Fibroblast of lung (primary cell): ENCODE data around the gene SGK1.

Experiments used
- EZH2 ChIP-seq: IDR thresholded peaks from 2 replicates; pipeline ENCODE4 v1.5.1; 2012; ENCODE audit warnings: low read length, control low read depth, mild to moderate bottlenecking; ENCODE audit errors: missing control alignments
- TF ChIP-seq, protein P1 (sequence below), 2 donors: IDR thresholded peaks in 1 of 2; conservative IDR thresholded peaks in 1 of 2; 1 replicate in 1 of 2; 2 replicates in 1 of 2; pipeline ENCODE4 v1.5.1; 2011 to 2012; ENCODE audit warnings: low read length in 2 of 2, control low read depth in 1 of 2, inconsistent platforms in 1 of 2, low read depth in 1 of 2, mild to moderate bottlenecking in 1 of 2

DNA sequence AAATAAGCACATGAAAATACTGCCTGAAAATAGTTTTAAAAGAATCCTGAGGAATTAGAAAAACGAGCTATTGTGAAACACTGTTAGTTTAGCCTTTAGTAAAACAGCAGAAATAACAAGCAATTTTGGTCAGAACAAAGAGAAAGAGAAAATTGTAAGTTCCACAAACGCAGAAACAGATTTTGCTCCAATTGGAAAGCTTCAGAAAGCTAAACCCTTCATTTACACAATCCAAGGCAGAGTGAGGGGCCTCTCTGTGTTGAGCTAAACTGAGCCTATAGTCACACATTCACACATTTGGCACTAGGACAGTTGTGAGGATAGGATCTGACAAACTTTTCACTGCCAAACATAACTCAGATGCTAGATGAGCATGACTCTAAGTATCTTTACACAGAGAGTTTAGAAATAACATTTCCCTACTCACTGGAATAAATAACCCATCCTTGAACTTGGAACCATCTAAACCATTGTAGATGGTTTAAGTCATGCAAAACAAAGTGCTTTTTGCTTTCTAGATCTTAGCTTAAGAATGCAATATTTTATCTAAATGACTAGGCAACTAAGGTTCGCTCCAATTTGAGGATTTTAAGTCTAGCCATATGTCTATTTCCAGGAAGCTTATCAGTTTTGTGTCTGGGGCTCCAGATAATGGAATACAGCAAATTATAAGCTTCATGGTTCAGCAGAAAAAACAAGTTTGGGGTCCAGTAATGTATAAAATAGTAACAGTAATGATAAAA, 122.6 kb downstream of the SGK1 start:
- TF ChIP-seq, protein P1, sequence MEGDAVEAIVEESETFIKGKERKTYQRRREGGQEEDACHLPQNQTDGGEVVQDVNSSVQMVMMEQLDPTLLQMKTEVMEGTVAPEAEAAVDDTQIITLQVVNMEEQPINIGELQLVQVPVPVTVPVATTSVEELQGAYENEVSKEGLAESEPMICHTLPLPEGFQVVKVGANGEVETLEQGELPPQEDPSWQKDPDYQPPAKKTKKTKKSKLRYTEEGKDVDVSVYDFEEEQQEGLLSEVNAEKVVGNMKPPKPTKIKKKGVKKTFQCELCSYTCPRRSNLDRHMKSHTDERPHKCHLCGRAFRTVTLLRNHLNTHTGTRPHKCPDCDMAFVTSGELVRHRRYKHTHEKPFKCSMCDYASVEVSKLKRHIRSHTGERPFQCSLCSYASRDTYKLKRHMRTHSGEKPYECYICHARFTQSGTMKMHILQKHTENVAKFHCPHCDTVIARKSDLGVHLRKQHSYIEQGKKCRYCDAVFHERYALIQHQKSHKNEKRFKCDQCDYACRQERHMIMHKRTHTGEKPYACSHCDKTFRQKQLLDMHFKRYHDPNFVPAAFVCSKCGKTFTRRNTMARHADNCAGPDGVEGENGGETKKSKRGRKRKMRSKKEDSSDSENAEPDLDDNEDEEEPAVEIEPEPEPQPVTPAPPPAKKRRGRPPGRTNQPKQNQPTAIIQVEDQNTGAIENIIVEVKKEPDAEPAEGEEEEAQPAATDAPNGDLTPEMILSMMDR (conservative IDR thresholded peaks at IDR 0.05 in 1 of 2, IDR thresholded peaks at IDR 0.05 in 1 of 2; ENCODE audit: low read depth in 1 of 2, low read length in 2 of 2): no peak
- no peak for TF ChIP-seq EZH2
